K562 (cell line): ENCODE data around the gene APIP. TPM values are rescaled to one million over a fixed set of nuclear protein-coding genes. Genes with fewer than 3 reads are reported as not detected.

Experiments
- BCL6 ChIP-seq: fragments of 250-450 bp; sonication (Bioruptor Pico); IDR thresholded peaks from 2 replicates; pipeline ENCODE4 v1.4.0; 2020
- DACH1 ChIP-seq: fragments of 450-650 bp; IDR thresholded peaks from 2 replicates; pipeline ENCODE4 v1.6.1; 2018; ENCODE audit not compliant: partially characterized antibody
- DLX4 ChIP-seq: fragments of 250-450 bp; sonication (Bioruptor Pico); IDR thresholded peaks from 2 replicates; pipeline ENCODE4 v1.6.1; 2021; ENCODE audit warnings: mild to moderate bottlenecking
- ELF2 ChIP-seq: fragments of 250-450 bp; sonication (Bioruptor Pico); IDR thresholded peaks from 2 replicates; pipeline ENCODE4 v1.5.0; 2021; ENCODE audit warnings: mild to moderate bottlenecking
- GTF2E2 ChIP-seq: fragments of 200-800 bp; sonication (Bioruptor generic); IDR thresholded peaks from 2 replicates; pipeline ENCODE4 v1.6.1; 2016; ENCODE audit warnings: missing genetic modification characterization, missing compliant biosample characterization
- HEY1 ChIP-seq: fragments of 250-450 bp; sonication (Bioruptor Pico); IDR thresholded peaks from 2 replicates; pipeline ENCODE4 v1.5.0; 2020; ENCODE audit warnings: mild to moderate bottlenecking, moderate library complexity, borderline replicate concordance
- MCM7 ChIP-seq, 2 experiments: fragments of 450-650 bp; IDR thresholded peaks; 2 replicates each; pipeline ENCODE4 v1.6.1; 2016 to 2018
- MNT ChIP-seq, 2 experiments: fragments of 450-650 bp; conservative IDR thresholded peaks; 2 replicates each; pipeline ENCODE4 v1.6.1; 2017; ENCODE audit warnings: mild to moderate bottlenecking in 2 of 2, moderate library complexity in 2 of 2
- MYC ChIP-seq, 2 experiments: fragments of 250-450 bp in 1 of 2; sonication (Bioruptor Pico) in 1 of 2; IDR thresholded peaks; 2 replicates each; pipeline versions ENCODE4 v1.5.1 to v1.6.1; 2012 to 2021; ENCODE audit warnings: low read depth in 2 of 2, borderline replicate concordance in 1 of 2, improper control_type of control experiment in 1 of 2, low read length in 1 of 2, mild to moderate bottlenecking in 1 of 2, moderate library complexity in 1 of 2
- PRPF4 ChIP-seq: fragments of 200-400 bp; formaldehyde crosslinking; IDR thresholded peaks from one replicate; pipeline ENCODE4 v1.6.1; 2017; ENCODE audit warnings: low read length, low read depth, mild to moderate bottlenecking; ENCODE audit not compliant: insufficient read depth, poor library complexity, severe bottlenecking
- RFX7 ChIP-seq: fragments of 250-450 bp; sonication (Bioruptor Pico); IDR thresholded peaks from 2 replicates; pipeline ENCODE4 v1.5.1; 2021; ENCODE audit warnings: mild to moderate bottlenecking
- SAFB ChIP-seq: fragments of 200-400 bp; formaldehyde crosslinking; IDR thresholded peaks from 2 replicates; pipeline ENCODE4 v1.6.1; 2017; ENCODE audit warnings: low read depth, low read length, borderline replicate concordance
- TCF3 ChIP-seq: sonication (generic); formaldehyde crosslinking; IDR thresholded peaks from 2 replicates; pipeline ENCODE4 v1.4.0; 2020; ENCODE audit warnings: mild to moderate bottlenecking, missing genetic modification reagents
- ZNF217 ChIP-seq: sonication (generic); formaldehyde crosslinking; IDR thresholded peaks from 2 replicates; pipeline ENCODE4 v1.8.0; 2022; ENCODE audit warnings: mild to moderate bottlenecking, missing genetic modification reagents
- ZNF232 ChIP-seq: sonication (generic); formaldehyde crosslinking; IDR thresholded peaks from 2 replicates; pipeline ENCODE4 v1.8.0; 2022; ENCODE audit warnings: mild to moderate bottlenecking, missing genetic modification reagents
- ZNF408 ChIP-seq: fragments of 250-450 bp; sonication (Bioruptor Pico); IDR thresholded peaks from 2 replicates; pipeline ENCODE4 v1.4.0; 2020; ENCODE audit warnings: low read depth, mild to moderate bottlenecking, moderate library complexity
- polyA plus RNA-seq, 8 experiments: library from polyadenylated mRNA; depleted of rRNA in 4 of 8; stranded (reverse) in 5 of 8; unstranded in 3 of 8; fragments of >200 nt; fragmentation: Nextera tagmentation in 2 of 8; fragmentation: Illumina TruSeq in 1 of 8; extraction: Ambion mirVana in 2 of 8; extraction: Trizol in 1 of 8; gene quantifications; 2 replicates each; pipeline versions ENCODE4 v1.2.1 to v1.2.3, GENCODE V29; 2011 to 2014; ENCODE audit warnings: inconsistent platforms in 1 of 8, missing spikeins in 1 of 8
- total RNA-seq, 7 experiments: library from RNA; depleted of rRNA in 6 of 7; stranded (reverse); fragments of >200 nt in 6 of 7; fragmentation: Illumina TruSeq in 2 of 7; extraction: Trizol in 2 of 7; gene quantifications; 2 replicates each; pipeline versions ENCODE4 v1.2.1 to v1.2.3, GENCODE V29; 2011 to 2021; ENCODE audit warnings: low replicate concordance in 1 of 7
- TF ChIP-seq, protein P1 (sequence below): fragments of 450-650 bp; IDR thresholded peaks from 2 replicates; pipeline ENCODE4 v1.6.1; 2017; ENCODE audit warnings: antibody characterized with exemption, mild to moderate bottlenecking
- TF ChIP-seq, protein P2 (sequence below): IDR thresholded peaks from 2 replicates; pipeline ENCODE4 v1.6.1; 2014; ENCODE audit warnings: antibody characterized with exemption

Gene APIP
- total and polyA plus RNA-seq, 9 of the 15 experiments (the other 6 are each of a cell fraction or from before 2014, with no cell fraction given) = 63.7 to 110 (median 82.8) TPM

- TF ChIP-seq ZNF232 (CRISPR knock-in tag) (peak; percentile 94), TCF3 (CRISPR knock-in tag) (no peak), SAFB (no peak), MCM7 (IDR thresholded peaks at IDR 0.05) (peak in 1 of 2 experiments; percentile 92; a peak in 2 of 4 replicates), ELF2 (no peak), HEY1 (CRISPR knock-in tag) (no peak), BCL6 (CRISPR knock-in tag) (no peak), DLX4 (CRISPR knock-in tag) (no peak), MNT (conservative IDR thresholded peaks at IDR 0.05) (peak; percentile 30 to 44; a peak in 1 of 4 replicates), ZNF408 (CRISPR knock-in tag) (no peak), PRPF4 (no peak), GTF2E2 (tag) (no peak), ZNF217 (CRISPR knock-in tag) (peak; percentile 84; the same call in 1 of the 2 replicates), MYC (IDR thresholded peaks at IDR 0.05; ENCODE audit: low read depth, low read length) (no peak), MYC (CRISPR knock-in tag; IDR thresholded peaks at IDR 0.05; ENCODE audit: borderline replicate concordance, low read depth) (no peak), RFX7 (no peak), DACH1 (peak; percentile 99)
- TF ChIP-seq, protein P1, sequence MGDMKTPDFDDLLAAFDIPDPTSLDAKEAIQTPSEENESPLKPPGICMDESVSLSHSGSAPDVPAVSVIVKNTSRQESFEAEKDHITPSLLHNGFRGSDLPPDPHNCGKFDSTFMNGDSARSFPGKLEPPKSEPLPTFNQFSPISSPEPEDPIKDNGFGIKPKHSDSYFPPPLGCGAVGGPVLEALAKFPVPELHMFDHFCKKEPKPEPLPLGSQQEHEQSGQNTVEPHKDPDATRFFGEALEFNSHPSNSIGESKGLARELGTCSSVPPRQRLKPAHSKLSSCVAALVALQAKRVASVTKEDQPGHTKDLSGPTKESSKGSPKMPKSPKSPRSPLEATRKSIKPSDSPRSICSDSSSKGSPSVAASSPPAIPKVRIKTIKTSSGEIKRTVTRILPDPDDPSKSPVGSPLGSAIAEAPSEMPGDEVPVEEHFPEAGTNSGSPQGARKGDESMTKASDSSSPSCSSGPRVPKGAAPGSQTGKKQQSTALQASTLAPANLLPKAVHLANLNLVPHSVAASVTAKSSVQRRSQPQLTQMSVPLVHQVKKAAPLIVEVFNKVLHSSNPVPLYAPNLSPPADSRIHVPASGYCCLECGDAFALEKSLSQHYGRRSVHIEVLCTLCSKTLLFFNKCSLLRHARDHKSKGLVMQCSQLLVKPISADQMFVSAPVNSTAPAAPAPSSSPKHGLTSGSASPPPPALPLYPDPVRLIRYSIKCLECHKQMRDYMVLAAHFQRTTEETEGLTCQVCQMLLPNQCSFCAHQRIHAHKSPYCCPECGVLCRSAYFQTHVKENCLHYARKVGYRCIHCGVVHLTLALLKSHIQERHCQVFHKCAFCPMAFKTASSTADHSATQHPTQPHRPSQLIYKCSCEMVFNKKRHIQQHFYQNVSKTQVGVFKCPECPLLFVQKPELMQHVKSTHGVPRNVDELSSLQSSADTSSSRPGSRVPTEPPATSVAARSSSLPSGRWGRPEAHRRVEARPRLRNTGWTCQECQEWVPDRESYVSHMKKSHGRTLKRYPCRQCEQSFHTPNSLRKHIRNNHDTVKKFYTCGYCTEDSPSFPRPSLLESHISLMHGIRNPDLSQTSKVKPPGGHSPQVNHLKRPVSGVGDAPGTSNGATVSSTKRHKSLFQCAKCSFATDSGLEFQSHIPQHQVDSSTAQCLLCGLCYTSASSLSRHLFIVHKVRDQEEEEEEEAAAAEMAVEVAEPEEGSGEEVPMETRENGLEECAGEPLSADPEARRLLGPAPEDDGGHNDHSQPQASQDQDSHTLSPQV = no peak
- TF ChIP-seq, protein P2, sequence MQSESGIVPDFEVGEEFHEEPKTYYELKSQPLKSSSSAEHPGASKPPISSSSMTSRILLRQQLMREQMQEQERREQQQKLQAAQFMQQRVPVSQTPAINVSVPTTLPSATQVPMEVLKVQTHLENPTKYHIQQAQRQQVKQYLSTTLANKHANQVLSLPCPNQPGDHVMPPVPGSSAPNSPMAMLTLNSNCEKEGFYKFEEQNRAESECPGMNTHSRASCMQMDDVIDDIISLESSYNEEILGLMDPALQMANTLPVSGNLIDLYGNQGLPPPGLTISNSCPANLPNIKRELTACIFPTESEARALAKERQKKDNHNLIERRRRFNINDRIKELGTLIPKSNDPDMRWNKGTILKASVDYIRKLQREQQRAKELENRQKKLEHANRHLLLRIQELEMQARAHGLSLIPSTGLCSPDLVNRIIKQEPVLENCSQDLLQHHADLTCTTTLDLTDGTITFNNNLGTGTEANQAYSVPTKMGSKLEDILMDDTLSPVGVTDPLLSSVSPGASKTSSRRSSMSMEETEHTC = no peak
- TF ChIP-seq, all 486 proteins: peak for 10
These were observed 48.6 kb upstream of the APIP start (continued) for GRCh38 chr11:34964610-34965331.
